Effector CD8-positive, alpha-beta T cell (primary cell): ENCODE data around the gene CFAP141.

Source experiments
- DNase-seq: peaks from one replicate; lab custom pipeline; 2025; lab: John Stamatoyannopoulos, UW

The CFAP141 gene

DNA sequence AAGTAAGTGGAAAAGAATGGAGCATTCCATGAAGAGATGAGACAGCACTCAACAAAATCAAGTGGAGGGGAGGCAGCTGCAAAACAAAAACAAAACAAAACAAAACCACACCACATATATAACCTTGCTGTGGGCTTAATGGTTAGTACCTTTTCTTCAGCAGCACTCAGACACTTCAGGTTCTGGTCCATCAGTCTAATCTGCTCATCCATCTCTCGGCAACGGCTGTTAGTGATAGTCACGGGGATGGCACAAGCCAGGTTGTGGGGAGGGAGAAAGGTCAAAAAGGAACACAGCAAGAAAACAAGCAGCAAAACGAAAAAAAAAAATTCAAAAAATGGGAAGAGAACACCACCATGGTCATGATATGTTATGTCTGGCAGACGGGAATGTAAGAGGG lies 34.3 kb downstream of the CFAP141 start:
- DNase-seq, result no peak

DNA sequence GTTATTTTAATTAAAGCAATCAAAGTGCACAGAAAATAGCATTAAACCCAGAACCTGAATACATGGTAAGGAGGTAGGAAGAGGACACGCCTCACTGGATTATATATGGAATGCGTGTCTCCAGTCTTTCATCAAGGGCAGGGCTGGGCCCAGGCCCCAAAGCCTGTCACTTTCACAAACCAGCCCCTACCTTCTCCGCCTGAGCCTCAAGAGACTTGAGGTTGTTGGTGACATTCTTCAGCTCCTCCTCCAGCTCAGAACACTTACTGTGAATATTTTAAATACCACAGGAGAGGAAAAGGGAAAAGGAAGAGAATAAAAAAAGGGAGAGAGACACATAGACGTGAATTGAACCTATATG lies 34.9 kb downstream of the CFAP141 start:
- no peak for DNase-seq

DNA sequence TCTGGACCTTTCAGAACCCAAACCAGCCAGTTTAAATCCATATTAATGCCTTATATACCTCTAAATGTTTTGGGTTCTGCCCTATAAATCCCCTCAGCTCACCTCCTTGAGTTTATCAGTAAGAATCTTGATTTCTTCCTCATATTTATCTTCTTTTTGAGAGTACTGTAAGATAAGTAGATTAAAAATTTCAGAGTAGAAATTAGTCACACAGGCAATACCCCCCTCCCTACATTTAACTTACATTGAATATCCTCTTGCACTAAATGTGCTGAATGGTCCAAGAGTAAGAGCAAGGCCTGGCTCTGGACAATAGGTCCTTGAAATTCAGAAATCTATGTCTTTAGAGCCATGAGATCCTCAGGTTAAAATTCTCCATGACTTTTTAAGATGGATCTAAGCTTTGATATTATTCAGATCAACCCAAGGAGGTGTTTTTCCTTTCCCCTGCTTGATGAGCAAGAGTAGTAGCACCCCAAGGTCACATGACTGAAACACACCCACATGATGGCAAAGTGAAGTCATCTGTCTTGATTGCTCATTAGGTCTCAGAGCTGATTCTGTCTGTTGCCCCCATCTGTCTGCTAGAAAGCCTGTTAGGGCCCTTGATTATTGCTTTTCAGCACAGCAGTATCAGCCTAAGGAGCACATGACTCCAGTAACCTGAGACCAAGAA lies 35.4 kb downstream of the CFAP141 start:
- DNase-seq, result no peak

DNA sequence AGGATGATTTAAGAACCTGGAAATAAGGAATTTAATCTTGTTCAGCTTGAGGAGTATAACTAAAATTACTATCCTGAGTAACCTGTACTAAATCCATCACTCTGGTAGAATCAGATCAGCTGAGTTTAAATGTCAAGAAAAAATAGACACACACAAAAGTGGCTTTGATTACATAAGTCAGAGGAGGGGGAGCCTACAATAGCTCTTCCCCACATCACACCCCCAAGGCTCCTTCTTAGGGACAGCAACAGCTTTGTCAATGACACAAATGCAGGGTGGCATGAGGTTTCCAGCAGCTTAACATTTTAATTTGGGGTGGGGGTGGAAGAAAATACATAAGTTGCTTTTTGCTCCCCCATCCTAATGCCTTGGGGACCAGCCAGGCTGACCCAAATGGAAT lies 38.7 kb downstream of the CFAP141 start:
- no peak for DNase-seq

DNA sequence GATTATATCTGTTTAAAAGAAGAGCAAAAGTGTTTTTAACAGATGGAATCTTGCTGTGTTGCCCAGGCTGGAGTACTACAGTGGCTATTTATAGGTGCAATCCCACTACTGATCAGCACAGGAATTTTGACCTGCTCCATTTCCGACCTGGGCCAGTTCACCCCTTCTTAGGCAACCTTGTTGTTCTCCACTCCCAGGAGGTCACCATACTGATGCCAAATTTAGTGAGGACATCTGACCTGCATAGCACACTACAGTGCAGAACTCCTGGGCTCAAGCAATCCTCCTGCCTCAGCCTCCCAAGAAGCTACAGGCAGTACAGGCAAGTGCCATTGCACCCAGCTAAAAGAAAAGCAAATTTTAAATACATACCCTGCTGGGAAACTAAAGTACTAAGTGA lies 39.9 kb downstream of the CFAP141 start:
- no peak for DNase-seq

DNA sequence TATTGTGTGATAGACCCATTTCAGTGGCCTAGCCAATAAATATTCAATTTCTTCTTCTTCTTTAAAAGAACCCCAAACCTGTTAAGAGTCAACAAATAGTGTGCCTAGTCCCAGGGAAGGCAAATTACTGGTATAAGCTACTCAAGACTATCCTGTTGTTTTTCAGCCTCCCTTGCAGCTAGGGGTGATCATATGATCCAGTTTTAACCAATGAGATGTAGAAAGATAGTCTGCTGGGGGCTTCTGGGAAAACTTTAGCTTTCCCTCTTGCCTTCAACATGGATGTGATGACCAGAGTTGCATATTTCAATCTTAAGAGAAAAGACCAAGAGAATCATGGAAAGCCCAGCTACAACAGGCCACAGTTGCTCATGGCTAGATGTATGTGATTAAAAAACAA lies 46.6 kb downstream of the CFAP141 start:
- no peak for DNase-seq

DNA sequence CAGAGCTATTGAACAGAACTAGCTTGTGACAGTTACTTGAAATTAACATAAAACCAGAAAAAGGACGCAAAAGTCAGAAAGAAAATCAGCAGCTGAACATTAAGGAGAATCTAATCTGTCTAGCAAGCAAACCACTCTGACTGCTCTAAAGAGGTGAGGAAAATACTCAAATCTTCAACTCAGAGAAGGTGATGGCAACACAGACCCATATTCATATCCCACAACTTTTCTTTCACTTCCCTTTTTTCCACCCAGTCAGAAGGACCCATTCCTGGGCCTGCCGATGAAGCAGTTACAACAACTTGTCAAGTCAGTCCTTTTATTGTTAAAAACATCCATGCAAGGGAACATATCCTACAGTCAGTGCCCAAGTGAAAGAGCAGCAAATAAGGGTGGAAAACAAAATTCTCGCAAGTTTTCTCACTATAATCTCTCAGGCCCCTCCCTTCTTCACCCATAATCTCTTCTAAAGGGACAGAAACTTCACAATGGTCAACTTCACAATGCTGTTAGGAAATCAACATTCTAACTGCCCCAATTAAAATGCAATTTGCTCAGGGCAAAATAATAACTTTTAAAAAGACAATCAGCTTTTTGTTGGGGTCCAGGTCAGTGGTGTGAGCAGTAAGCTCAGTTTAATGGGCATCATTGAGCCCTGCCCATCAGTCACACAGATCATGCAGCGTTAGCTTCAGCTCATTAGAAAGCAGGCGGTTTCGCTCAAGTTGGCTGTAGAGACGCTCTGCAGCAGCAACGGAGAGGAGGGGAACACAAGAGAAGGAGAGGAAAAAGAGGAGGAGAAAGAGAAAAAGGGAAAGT lies 47.6 kb downstream of the CFAP141 start:
- no peak for DNase-seq

DNA sequence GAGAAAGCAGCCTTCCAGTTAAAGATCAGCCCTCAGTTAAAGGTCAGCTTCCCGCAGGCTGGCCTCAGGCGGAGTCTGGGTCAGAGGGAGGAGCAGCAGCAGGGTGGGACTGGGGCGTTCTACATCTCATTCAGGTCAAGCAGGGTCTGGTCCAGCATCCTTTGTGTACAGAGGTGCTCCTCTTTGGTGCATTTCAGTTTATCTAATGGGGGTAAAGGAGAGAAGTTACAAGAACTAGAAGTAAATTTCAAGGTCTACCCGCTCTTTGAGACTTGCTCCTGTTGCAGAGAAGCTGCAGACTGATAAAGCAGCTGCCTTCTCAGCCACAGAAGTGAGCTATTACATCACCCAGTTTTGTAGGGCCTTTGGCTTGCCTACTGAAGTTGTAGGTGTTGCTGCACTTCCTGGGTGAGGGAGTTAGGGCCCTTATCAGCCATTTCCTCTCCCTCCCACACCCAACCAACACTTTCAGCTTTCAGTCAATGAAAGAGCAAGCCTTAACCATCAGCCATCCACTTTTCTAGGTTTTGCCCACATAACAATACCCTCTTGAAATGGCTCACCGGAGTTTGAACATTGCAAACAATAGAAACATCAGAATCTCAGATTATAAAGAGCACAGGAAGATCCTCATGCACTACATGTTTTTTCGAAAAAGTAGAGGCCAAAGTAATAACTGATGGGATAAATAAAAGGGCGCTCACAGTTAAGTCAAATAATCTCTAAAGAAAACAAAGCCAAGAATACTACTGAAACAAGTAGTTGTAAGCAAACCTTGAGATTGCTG lies 48.4 kb downstream of the CFAP141 start:
- peak; percentile 43 for DNase-seq

DNA sequence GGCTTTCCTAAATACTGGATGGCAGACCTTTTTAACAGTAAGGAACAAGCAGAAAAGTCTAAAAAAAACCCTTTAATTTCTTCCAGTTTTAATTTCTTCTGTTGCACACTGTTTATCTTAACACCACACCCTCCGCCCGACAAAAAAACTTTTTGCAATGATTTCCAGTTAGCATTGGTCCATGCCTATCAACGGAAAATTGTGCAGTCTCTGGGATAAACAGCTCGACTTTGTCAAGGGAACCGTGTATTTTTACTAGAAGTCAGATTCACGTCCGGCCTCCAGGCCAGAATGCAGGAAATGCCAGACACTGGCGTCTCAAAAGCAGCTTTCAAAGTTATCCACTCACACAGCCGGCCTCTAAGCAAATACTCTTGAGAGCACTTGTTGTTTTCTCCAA lies 50.9 kb downstream of the CFAP141 start:
- no peak for DNase-seq

DNA sequence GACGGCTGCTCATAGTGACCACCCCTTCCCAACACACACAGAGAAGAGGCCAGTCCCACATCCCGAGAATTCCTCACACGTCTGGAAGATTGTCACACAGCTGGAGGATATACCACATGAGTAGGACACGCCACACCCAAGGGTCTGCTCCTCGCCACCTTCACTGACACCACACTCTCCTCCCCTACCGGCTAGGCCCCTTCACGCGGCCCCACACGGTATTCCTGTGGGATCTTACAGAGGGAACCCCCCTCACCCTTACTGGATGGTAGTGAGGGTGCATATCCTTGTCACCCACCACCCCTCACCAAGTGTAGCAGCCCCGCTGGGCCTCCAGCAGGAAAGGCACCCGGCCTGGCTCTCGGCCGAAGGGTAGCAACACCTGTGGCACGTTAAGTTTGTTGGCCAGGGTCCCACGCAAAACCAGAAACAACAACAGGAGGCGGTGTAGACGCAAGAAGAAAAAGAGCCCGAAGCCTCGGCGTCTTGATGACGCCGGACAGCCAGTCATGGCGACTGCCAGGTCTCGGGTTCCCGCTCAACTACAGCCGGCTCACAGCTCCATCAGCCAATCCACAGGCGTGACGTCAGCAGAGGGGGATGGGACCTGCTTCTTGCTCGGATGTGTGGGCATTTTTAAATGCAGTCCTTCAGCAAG lies 51.5 kb downstream of the CFAP141 start, which contains the start of gene NUP210L:
Gene NUP210L (minus strand): TSS at position 540 of the 658 bp plus-strand sequence.
- no peak for DNase-seq

DNA sequence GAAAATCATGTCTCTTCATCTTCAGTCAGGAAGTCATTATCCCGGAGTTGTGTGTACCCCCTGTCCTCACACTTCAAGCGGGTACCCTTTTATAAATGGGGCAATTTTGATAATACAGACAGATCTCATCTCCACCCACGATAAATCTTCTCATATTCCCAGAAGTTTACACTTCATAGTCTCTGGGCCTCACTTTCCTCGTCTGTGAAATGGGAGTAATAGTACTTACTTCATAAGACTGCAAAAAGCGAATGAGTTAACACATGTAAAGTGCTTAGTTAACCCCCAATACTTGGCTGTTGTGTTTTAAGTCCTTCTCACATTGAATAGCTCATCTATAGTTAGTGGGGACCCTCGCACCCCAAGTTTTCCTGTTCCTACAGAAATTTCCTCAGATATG lies 52.1 kb downstream of the CFAP141 start:
- no peak for DNase-seq

DNA sequence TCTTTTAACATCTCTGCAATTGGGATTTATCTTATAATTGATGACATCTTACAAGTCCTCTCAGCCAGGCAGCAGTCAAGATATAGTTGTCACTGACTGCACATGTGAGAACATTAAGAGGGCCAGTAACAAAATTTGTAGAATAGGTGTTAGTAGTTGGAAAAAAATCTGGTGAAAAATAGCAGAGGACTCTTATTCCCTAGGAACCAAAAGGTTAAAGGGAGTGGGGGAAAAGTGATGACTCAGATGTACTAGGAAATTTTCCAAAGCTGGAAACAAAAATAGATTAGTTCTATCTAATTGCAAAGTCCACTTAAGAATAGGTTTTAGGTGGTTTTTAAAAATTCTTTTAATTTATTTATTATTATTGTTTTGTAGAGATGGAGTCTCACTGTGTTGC lies 54.8 kb downstream of the CFAP141 start:
- DNase-seq, result no peak
